Smooth muscle cell (in vitro differentiated cells): ENCODE measurements around the gene LIX1. TPM values are rescaled to one million over a fixed set of nuclear protein-coding genes. Genes with fewer than 3 reads are reported as not detected.
A peak's percentile ranks its signal among the peaks of the same experiment; 100 is the strongest.

Experiments
- DNase-seq: peaks from one replicate; lab custom pipeline; 2025; ENCODE audit not compliant: unreplicated experiment; lab: John Stamatoyannopoulos, UW
- H2AFZ ChIP-seq: fragments of 200-600 bp; sonication (generic); 2 replicates; pipeline ENCODE4 v1.6.0; 2016; ENCODE audit warnings: antibody characterized with exemption, low read depth, mild to moderate bottlenecking
- H3F3A ChIP-seq: fragments of 200-600 bp; sonication (generic); 2 replicates; pipeline ENCODE4 v1.6.0; 2017; ENCODE audit warnings: antibody characterized with exemption, low read depth
- H3K27ac ChIP-seq: fragments of 200-600 bp; sonication (generic); 2 replicates; pipeline ENCODE4 v1.5.1; 2016; ENCODE audit warnings: low read depth, mild to moderate bottlenecking
- H3K27me3 ChIP-seq: fragments of 200-600 bp; sonication (generic); 2 replicates; pipeline ENCODE4 v1.6.1; 2016; ENCODE audit warnings: low read depth, mild to moderate bottlenecking
- H3K36me3 ChIP-seq: fragments of 200-600 bp; sonication (generic); 2 replicates; pipeline ENCODE4 v1.5.1; 2016; ENCODE audit warnings: low read depth
- H3K4me1 ChIP-seq: fragments of 200-600 bp; sonication (generic); 2 replicates; pipeline ENCODE4 v1.5.1; 2016; ENCODE audit warnings: low read depth
- H3K4me2 ChIP-seq: fragments of 200-600 bp; sonication (generic); 2 replicates; pipeline ENCODE4 v1.6.0; 2016; ENCODE audit warnings: mild to moderate bottlenecking
- H3K4me3 ChIP-seq: fragments of 200-600 bp; sonication (generic); 2 replicates; pipeline ENCODE4 v1.5.1; 2016; ENCODE audit warnings: mild to moderate bottlenecking
- H3K79me2 ChIP-seq: fragments of 200-600 bp; sonication (generic); 2 replicates; pipeline ENCODE4 v1.6.0; 2016; ENCODE audit warnings: low read depth, mild to moderate bottlenecking
- H3K9ac ChIP-seq: fragments of 200-600 bp; sonication (generic); 2 replicates; pipeline ENCODE4 v1.6.0; 2016; ENCODE audit warnings: low read depth
- H3K9me3 ChIP-seq: fragments of 200-600 bp; sonication (generic); replicated peaks from 2 replicates; pipeline ENCODE4 v1.5.1; 2016; ENCODE audit warnings: low read depth
- H4K20me1 ChIP-seq: fragments of 200-600 bp; sonication (generic); 2 replicates; pipeline ENCODE4 v1.6.0; 2016; ENCODE audit warnings: low read depth
- CTCF ChIP-seq: fragments of 200-600 bp; sonication (generic); IDR thresholded peaks from 2 replicates; pipeline ENCODE4 v1.5.1; 2017; ENCODE audit warnings: borderline replicate concordance, mild to moderate bottlenecking, antibody characterized with exemption; ENCODE audit not compliant: insufficient read depth, poor library complexity, severe bottlenecking
- WGBS: methylation state at CpG from one replicate; pipeline ENCODE4 v1.1.7; 2016; ENCODE audit warnings: low lambda C conversion rate; 5-methylcytosine and 5-hydroxymethylcytosine counted together
- polyA plus RNA-seq: library from polyadenylated mRNA; unstranded; fragments of >200 nt; fragmentation: Nextera tagmentation; extraction: Ambion mirVana; gene quantifications from 2 replicates; pipeline ENCODE4 v1.2.1, GENCODE V29; 2016
- total RNA-seq: library from RNA; depleted of rRNA; stranded (reverse); fragments of >200 nt; gene quantifications from 2 replicates; pipeline ENCODE4 v1.2.3, GENCODE V29; 2014

LIX1 gene
- total and polyA plus RNA-seq, 2 experiments from 2014 or later, result 20.1 to 21.8 TPM

DNA sequence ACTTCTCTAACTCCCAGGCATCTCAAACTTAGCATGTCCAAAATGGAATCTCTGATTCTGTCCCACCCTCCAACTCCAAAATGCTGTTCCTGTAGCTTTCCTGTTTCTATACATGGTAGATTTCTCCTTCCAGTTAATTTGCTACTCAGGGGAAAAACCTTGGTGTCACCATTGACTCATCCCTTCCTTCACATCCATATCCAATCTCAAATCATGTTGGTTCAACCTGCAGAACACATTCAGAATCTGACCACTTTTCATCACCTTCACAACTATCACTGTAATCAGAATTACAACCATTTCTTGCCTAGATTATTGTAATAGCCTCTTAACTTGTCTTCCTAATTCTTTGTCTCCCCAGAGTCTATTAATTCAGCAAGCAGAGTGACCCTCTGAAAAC is 29.8 kb upstream of the LIX1 start:
- no peak for TF ChIP-seq CTCF
- H3K9ac ChIP-seq, result no peak overlapping the region
- H2AFZ ChIP-seq, result no peak overlapping the region
- H4K20me1 ChIP-seq, result no peaks in the 10 kb centered on the region
- no peak overlapping the region for H3K4me2 ChIP-seq
- H3K79me2 ChIP-seq, result no peaks in the 10 kb centered on the region
- H3F3A ChIP-seq, result peaks cover 4% of the 10 kb centered on the region
- H3K27me3 ChIP-seq, result no peaks in the 10 kb centered on the region
- H3K4me1 ChIP-seq, result no peaks in the 10 kb centered on the region
- H3K4me3 ChIP-seq, result no peak overlapping the region
- peaks cover 32% of the 10 kb centered on the region for H3K36me3 ChIP-seq
- H3K9me3 ChIP-seq, result no peaks in the 10 kb centered on the region
- H3K27ac ChIP-seq, result no peak overlapping the region
- no peak for DNase-seq

DNA sequence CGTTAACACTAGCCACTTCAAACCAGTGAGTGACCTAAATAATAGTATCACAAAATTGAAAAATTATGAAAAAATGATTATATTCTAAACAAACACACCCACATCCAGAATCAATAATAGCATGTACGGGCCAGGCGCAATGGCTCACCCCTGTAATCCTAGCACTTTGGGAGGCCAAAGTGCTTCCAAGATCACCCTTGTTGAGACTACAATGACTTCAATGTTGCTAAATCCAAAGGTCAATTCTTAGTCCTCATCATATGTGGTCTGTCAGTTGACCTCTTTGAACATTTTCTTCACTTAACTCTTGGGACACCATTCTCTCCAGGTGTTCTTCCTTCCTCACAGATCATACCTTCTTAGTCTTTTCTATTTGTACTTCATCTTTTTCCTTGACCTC is 29.3 kb upstream of the LIX1 start:
- H3F3A ChIP-seq, result peaks cover 4% of the 10 kb centered on the region

DNA sequence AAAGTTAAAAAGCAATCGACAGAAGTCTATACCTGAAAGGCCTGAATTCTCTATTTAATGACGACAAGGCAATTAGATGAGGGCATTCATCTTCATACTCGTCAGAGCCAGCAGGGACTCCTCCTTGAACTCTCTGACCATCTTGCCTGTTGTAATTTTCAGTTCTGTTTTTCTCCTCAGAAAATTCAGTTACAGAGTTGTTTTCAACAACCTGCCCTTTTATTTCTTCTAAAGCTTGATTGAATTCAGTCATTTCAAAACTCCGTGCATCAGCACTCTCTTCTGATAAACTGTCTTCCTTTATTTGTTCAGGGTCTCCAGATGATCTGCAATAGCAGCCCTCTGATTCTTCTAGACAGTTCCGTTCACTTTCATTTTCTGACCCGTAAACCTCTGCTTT is 25.0 kb upstream of the LIX1 start:
- Histone ChIP-seq H3K9me3 (no peaks in the 10 kb centered on the region), H3F3A (peaks cover 12% of the 10 kb centered on the region), H3K27me3 (no peaks in the 10 kb centered on the region), H3K4me2 (no peak overlapping the region), H3K79me2 (no peaks in the 10 kb centered on the region), H3K9ac (no peak overlapping the region), H2AFZ (no peak overlapping the region), H3K4me1 (no peaks in the 10 kb centered on the region), H3K4me3 (no peak overlapping the region), H4K20me1 (peaks cover 4% of the 10 kb centered on the region), H3K36me3 (peaks cover 21% of the 10 kb centered on the region), H3K27ac (no peak overlapping the region)
- 89% methylated on average over 6 of the region's 6 CpGs for WGBS
- no peak for TF ChIP-seq CTCF
- no peak for DNase-seq

More for the DNA sequence above, 29.3 kb upstream of the LIX1 start:
- no peaks in the 10 kb centered on the region for H3K79me2 ChIP-seq
- no peaks in the 10 kb centered on the region for H3K4me1 ChIP-seq
- no peak overlapping the region for H3K27ac ChIP-seq
- H4K20me1 ChIP-seq, result no peaks in the 10 kb centered on the region
- H2AFZ ChIP-seq, result no peak overlapping the region
- no peak overlapping the region for H3K9ac ChIP-seq
- no peak overlapping the region for H3K4me2 ChIP-seq
- no peak for TF ChIP-seq CTCF
- H3K27me3 ChIP-seq, result no peaks in the 10 kb centered on the region
- H3K9me3 ChIP-seq, result no peaks in the 10 kb centered on the region
- H3K4me3 ChIP-seq, result no peak overlapping the region
- H3K36me3 ChIP-seq, result peaks cover 31% of the 10 kb centered on the region
- DNase-seq, result no peak
- 96% methylated on average over 3 of the region's 3 CpGs for WGBS

GRCh38 chr5:97165726-97166125 is 23.3 kb upstream of the LIX1 start:
- Histone ChIP-seq H3K79me2 (no peaks in the 10 kb centered on the region), H2AFZ (no peak overlapping the region), H3K4me3 (no peak overlapping the region), H3K9ac (no peak overlapping the region), H4K20me1 (peaks cover 10% of the 10 kb centered on the region), H3K27ac (peak overlapping the region; percentile 16), H3F3A (peaks cover 12% of the 10 kb centered on the region), H3K27me3 (no peaks in the 10 kb centered on the region), H3K36me3 (peaks cover 24% of the 10 kb centered on the region), H3K4me2 (no peak overlapping the region), H3K9me3 (no peaks in the 10 kb centered on the region), H3K4me1 (no peaks in the 10 kb centered on the region)
- no peak for DNase-seq
- no peak for TF ChIP-seq CTCF
- 94% methylated on average over 1 of the region's 1 CpG for WGBS
